Parathyroid adenoma (tissue), 2 donors: ENCODE data around the gene PPRC1.

Source experiments
- H2AFZ ChIP-seq: fragments of 300-600 bp; sonication (generic); one replicate; pipeline ENCODE4 v1.7.0; 2017; ENCODE audit warnings: antibody characterized with exemption, mild to moderate bottlenecking
- H3K27ac ChIP-seq: fragments of 300-600 bp; sonication (generic); one replicate; pipeline ENCODE4 v1.7.0; 2017
- H3K27me3 ChIP-seq: fragments of 300-600 bp; sonication (generic); one replicate; pipeline ENCODE4 v1.7.0; 2017; ENCODE audit warnings: low read length; ENCODE audit not compliant: control insufficient read depth, insufficient read depth
- H3K36me3 ChIP-seq: fragments of 300-600 bp; sonication (generic); one replicate; pipeline ENCODE4 v1.7.0; 2017; ENCODE audit warnings: low read length; ENCODE audit not compliant: control insufficient read depth, insufficient read depth
- H3K4me1 ChIP-seq: fragments of 300-600 bp; sonication (generic); one replicate; pipeline ENCODE4 v1.7.0; 2017; ENCODE audit warnings: control low read depth
- H3K4me2 ChIP-seq: fragments of 300-600 bp; sonication (generic); one replicate; pipeline ENCODE4 v1.7.0; 2017; ENCODE audit warnings: low read length
- H3K4me3 ChIP-seq: fragments of 300-600 bp; sonication (generic); one replicate; pipeline ENCODE4 v1.7.0; 2017; ENCODE audit warnings: low read depth, low read length
- H3K79me2 ChIP-seq: fragments of 300-600 bp; sonication (generic); one replicate; pipeline ENCODE4 v1.7.0; 2017; ENCODE audit warnings: control low read depth
- H3K9ac ChIP-seq: fragments of 300-600 bp; sonication (generic); one replicate; pipeline ENCODE4 v1.7.0; 2017; ENCODE audit warnings: mild to moderate bottlenecking
- H3K9me3 ChIP-seq: fragments of 300-600 bp; sonication (generic); one replicate; pipeline ENCODE4 v1.7.0; 2017; ENCODE audit warnings: low read length; ENCODE audit not compliant: control insufficient read depth
- CTCF ChIP-seq: fragments of 300-600 bp; sonication (generic); IDR thresholded peaks from one replicate; pipeline ENCODE4 v1.7.0; 2017; ENCODE audit warnings: antibody characterized with exemption, mild to moderate bottlenecking
- donor health status: primary hyperparathyroidism.

Gene PPRC1

GRCh38 chr10:102191956-102192355 lies 59.1 kb downstream of the PPRC1 start:
- H3K27ac ChIP-seq: no peak overlapping the region
- no peak for TF ChIP-seq CTCF
- H2AFZ ChIP-seq: no peak overlapping the region
- no peak overlapping the region for H3K9ac ChIP-seq
- H3K36me3 ChIP-seq: no peaks in the 10 kb centered on the region
- H3K4me3 ChIP-seq: no peak overlapping the region
- H3K79me2 ChIP-seq: no peaks in the 10 kb centered on the region
- H3K9me3 ChIP-seq: no peaks in the 10 kb centered on the region
- H3K4me1 ChIP-seq: no peaks in the 10 kb centered on the region
- H3K4me2 ChIP-seq: no peak overlapping the region
- no peaks in the 10 kb centered on the region for H3K27me3 ChIP-seq

GRCh38 chr10:102195296-102195870 lies 62.5 kb downstream of the PPRC1 start:
- H3K9ac ChIP-seq: no peak overlapping the region
- no peaks in the 10 kb centered on the region for H3K79me2 ChIP-seq
- H3K4me1 ChIP-seq: peaks cover 8% of the 10 kb centered on the region
- H3K27me3 ChIP-seq: no peaks in the 10 kb centered on the region
- no peaks in the 10 kb centered on the region for H3K36me3 ChIP-seq
- H3K4me2 ChIP-seq: no peak overlapping the region
- no peak overlapping the region for H3K27ac ChIP-seq
- H2AFZ ChIP-seq: no peak overlapping the region
- no peak for TF ChIP-seq CTCF
- H3K9me3 ChIP-seq: no peaks in the 10 kb centered on the region
- H3K4me3 ChIP-seq: no peak overlapping the region

GRCh38 chr10:102196893-102197292 lies 64.1 kb downstream of the PPRC1 start:
- Histone ChIP-seq H3K9ac (no peak overlapping the region), H3K9me3 (no peaks in the 10 kb centered on the region), H3K79me2 (no peaks in the 10 kb centered on the region), H3K27ac (no peak overlapping the region), H3K36me3 (no peaks in the 10 kb centered on the region), H3K27me3 (no peaks in the 10 kb centered on the region), H3K4me2 (no peak overlapping the region), H3K4me1 (peaks cover 8% of the 10 kb centered on the region), H3K4me3 (no peak overlapping the region), H2AFZ (no peak overlapping the region)
- no peak for TF ChIP-seq CTCF

- Histone ChIP-seq H3K4me2 (no peak overlapping the region), H3K79me2 (no peaks in the 10 kb centered on the region), H3K4me1 (peaks cover 8% of the 10 kb centered on the region), H2AFZ (no peak overlapping the region), H3K9ac (no peak overlapping the region), H3K27ac (no peak overlapping the region), H3K4me3 (no peak overlapping the region), H3K36me3 (no peaks in the 10 kb centered on the region), H3K27me3 (no peaks in the 10 kb centered on the region), H3K9me3 (no peaks in the 10 kb centered on the region)
- no peak for TF ChIP-seq CTCF
Measured at GRCh38 chr10:102198027-102198426, 65.2 kb downstream of the PPRC1 start.
